KOPT-K1 (cell line): ENCODE measurements around the gene CNMD.
"Not testable (repeated sequence)": the region's sequence is repeated elsewhere in the genome, so short reads cannot be mapped to it uniquely, and the experiment has no call there.

Experiments
- H3K27ac ChIP-seq: fragments of 200-600 bp; sonication (generic); 2 replicates; pipeline ENCODE4 v1.5.1; 2016; ENCODE audit warnings: antibody characterized with exemption, mild to moderate bottlenecking, low read depth, low read length; ENCODE audit not compliant: poor library complexity, severe bottlenecking
- H3K36me3 ChIP-seq: fragments of 200-600 bp; sonication (generic); 2 replicates; pipeline ENCODE4 v1.5.1; 2017; ENCODE audit warnings: antibody characterized with exemption, mild to moderate bottlenecking, low read length, moderate library complexity; ENCODE audit not compliant: insufficient read depth
- H3K9me3 ChIP-seq: fragments of 200-600 bp; sonication (generic); 2 replicates; pipeline ENCODE4 v1.5.1; 2017; ENCODE audit warnings: antibody characterized with exemption, low read length, mild to moderate bottlenecking; ENCODE audit not compliant: insufficient read depth, poor library complexity, severe bottlenecking

Gene CNMD

DNA sequence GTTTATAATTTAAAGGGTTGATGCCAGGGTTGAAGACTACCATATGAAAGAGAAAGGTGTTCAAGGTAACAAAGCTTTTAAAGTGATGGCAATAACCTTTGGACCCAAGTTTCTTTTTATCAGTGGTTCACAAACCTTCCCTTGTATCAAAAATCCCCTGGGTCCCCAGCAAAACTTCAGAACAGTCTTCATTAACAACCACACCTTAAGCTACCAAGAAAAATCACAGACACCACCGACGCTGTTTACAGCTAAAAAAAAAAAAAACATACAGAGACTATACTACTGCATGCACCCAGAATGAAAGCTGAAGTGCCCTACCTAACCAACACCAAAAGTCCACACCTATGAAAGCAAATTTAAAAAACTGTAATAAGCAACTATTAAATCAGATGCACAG lies 13.4 kb downstream of the CNMD start:
- no peaks in the 10 kb centered on the region for H3K9me3 ChIP-seq
- no peak overlapping the region for H3K27ac ChIP-seq
- H3K36me3 ChIP-seq, result no peaks in the 10 kb centered on the region

GRCh38 chr13:52725302-52725701 lies 14.3 kb downstream of the CNMD start:
- no peak overlapping the region for H3K27ac ChIP-seq
- no peaks in the 10 kb centered on the region for H3K9me3 ChIP-seq
- no peaks in the 10 kb centered on the region for H3K36me3 ChIP-seq

DNA sequence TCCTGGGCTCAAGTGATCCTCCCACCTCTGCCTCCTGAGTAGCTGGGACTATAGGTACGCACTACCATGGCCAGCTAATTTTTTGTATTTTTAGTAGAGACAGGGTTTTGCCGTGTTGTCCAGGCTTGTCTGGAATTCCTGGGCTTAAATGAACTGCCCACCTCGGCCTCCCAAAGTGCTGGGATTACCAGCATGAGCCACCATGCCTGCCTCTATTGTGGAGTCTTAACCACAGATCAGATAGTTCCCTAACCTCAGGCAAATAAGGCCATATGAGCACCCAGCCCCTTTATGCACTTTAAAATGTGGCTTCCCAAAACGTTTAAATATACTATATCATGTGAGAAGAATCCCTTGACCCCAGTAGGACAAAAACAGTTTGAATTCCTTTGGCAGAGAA lies 16.4 kb downstream of the CNMD start:
- H3K27ac ChIP-seq, result no peak overlapping the region

GRCh38 chr13:52721356-52721755 lies 18.3 kb downstream of the CNMD start:
- not testable (repeated sequence) for H3K36me3 ChIP-seq, H3K9me3 ChIP-seq, H3K27ac ChIP-seq

More for the DNA sequence above, 16.4 kb downstream of the CNMD start:
- Histone ChIP-seq H3K9me3 (no peaks in the 10 kb centered on the region), H3K36me3 (no peaks in the 10 kb centered on the region)

DNA sequence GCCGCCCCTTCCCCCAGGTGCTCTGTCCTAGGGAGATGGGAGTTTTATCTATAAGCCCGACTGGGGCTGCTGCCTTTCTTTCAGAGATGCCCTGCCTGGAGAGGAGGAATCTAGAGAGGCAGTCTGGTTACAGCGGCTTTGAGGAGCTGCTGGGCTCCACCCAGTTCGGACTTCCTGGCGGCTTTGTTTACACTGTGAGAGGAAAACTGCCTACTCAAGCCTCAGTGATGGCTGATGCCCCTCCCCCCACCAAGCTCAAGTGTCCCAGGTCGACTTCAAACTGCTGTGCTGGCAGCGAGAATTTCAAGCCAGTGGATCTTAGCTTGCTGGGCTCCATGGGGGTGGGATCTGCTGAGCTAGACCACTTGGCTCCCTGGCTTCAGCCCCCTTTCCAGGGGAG lies 18.7 kb downstream of the CNMD start:
- H3K9me3 ChIP-seq, result not testable (repeated sequence)

DNA sequence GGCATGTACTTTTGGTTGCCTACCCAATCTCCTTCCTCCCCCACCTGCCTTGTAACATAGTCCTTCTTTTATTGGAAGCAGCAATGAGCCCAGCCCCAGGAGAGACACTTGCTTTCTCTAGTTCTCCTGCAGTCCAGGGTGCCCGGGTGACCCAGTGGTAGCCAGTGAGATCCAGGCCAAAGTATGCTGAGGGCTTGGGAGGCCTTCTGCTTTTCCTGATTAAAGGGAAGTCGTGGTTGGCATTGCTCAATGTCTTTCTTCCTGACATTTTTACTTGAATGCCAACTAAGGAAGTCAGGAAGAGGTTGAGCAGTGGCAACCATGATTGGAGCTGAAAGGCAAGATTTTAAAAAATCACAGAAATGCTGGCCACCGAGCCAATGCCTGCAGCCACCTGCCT lies 25.7 kb downstream of the CNMD start:
- Histone ChIP-seq H3K9me3 (no peaks in the 10 kb centered on the region), H3K36me3 (no peaks in the 10 kb centered on the region), H3K27ac (no peak overlapping the region)

More for the DNA sequence above, 18.7 kb downstream of the CNMD start:
- not testable (repeated sequence) for H3K27ac ChIP-seq, H3K36me3 ChIP-seq

DNA sequence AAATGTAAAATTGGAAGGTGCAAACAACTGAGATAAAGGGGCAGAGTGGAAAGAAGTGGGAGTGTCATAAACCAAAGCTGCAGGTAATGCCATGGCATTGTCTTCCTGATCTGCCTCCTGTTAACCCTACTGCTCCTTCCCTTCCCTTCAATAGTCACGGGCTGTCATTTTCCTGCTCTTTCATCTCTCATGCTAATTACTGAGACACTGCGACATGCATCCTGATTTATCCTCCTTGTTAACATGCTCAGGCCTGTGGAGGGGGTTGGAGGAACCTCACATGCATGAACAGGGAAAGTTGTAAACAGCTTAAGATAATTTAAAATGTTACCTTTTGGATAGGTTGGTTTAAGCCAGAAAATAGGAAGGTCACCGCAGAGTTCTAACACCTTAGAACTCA lies 27.2 kb downstream of the CNMD start:
- H3K36me3 ChIP-seq, result no peaks in the 10 kb centered on the region
- H3K27ac ChIP-seq, result no peak overlapping the region
- no peaks in the 10 kb centered on the region for H3K9me3 ChIP-seq

GRCh38 chr13:52711286-52711685 lies 28.3 kb downstream of the CNMD start:
- Histone ChIP-seq H3K36me3 (no peaks in the 10 kb centered on the region), H3K9me3 (no peaks in the 10 kb centered on the region), H3K27ac (no peak overlapping the region)

- H3K27ac ChIP-seq, H3K36me3 ChIP-seq: not testable (repeated sequence)
Observed at GRCh38 chr13:52708266-52708665, 31.4 kb downstream of the CNMD start.

DNA sequence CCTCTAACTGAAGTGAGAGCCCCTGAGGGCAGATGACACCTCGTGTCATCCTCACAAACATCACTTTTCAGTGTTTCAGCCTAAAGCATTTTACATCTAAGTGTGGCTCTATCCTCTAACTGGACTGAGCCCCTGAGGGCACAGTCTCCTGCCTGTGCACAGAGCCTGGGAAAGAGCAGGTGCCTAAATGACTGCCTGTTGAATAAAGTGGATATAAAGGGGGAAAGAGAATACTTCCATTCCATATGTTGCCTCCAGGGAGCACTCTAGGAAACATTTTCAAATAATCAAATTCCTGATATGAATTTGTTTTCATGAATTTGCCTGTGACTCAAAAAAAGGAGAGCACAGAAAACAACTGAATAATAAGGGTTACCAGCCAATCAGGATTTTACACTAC lies 32.2 kb downstream of the CNMD start:
- H3K36me3 ChIP-seq, result no peaks in the 10 kb centered on the region

More at GRCh38 chr13:52708266-52708665, 31.4 kb downstream of the CNMD start:
- H3K9me3 ChIP-seq, result not testable (repeated sequence)

GRCh38 chr13:52706081-52706480 lies 33.5 kb downstream of the CNMD start:
- H3K27ac ChIP-seq, result no peak overlapping the region
- no peaks in the 10 kb centered on the region for H3K36me3 ChIP-seq
- H3K9me3 ChIP-seq, result no peaks in the 10 kb centered on the region

More for the DNA sequence above, 32.2 kb downstream of the CNMD start:
- Histone ChIP-seq H3K9me3 (no peaks in the 10 kb centered on the region), H3K27ac (no peak overlapping the region)

- H3K27ac ChIP-seq, result no peak overlapping the region
- H3K36me3 ChIP-seq, result peaks cover 3% of the 10 kb centered on the region; the same call in 1 of the 2 replicates
Observed at GRCh38 chr13:52703482-52703881, 36.1 kb downstream of the CNMD start.

DNA sequence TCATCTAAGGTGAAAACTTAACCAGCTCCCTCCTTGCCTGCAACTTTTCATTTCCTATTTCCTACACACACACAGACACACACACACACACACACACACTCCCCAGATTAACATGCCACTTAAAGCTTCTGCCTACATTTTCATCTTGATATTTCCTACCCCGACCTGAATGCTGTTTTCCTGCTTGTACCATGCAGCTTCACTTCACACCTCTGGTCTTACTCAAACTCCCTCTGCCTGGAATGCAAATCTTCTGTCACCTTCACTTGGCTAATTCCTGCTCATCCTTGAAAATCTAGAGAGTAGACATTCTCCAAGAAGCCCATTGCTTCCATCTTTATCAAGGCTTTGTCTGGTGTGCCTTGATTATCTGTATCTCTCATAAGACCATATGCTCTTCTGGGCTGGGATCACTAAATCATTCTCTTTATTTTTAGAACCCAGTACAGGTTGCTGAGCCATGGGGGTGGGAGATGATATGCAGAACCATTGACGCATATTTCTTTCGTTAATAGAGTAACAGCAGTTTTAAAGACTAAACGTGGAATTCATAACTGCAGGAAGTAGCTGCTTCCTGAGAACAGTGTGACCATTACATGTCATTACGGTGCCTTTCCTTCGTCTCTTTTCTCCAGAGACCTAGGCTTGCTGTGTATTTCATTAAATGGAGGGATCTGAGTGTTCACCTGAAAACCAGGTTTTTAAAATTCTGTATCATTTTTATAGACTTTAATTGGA lies 37.7 kb downstream of the CNMD start:
- Histone ChIP-seq H3K36me3 (peaks cover 9% of the 10 kb centered on the region; the same call in 1 of the 2 replicates), H3K9me3 (no peaks in the 10 kb centered on the region), H3K27ac (no peak overlapping the region)

More at GRCh38 chr13:52703482-52703881, 36.1 kb downstream of the CNMD start:
- H3K9me3 ChIP-seq, result no peaks in the 10 kb centered on the region

DNA sequence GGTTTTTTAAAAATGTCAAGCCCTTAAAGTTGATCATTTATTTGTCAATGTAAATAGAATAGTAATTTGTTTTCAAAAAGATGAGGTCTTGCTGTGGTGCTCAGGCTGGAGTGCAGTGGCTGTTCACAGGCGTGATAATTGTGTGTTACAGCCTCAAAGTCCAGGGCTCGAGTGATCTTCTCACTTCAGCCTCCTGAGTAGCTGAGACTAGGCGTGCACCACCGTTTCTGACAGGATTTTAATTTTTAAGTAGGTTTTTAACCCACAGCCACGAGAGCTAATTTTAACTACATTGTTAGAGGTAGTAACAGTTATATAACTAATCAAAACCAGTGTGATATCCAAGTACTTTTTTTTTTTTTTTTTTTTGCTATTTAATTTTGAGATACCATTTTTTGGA lies 43.1 kb downstream of the CNMD start:
- no peak overlapping the region for H3K27ac ChIP-seq
- H3K36me3 ChIP-seq, result peaks cover 9% of the 10 kb centered on the region; the same call in 1 of the 2 replicates
- no peaks in the 10 kb centered on the region for H3K9me3 ChIP-seq

DNA sequence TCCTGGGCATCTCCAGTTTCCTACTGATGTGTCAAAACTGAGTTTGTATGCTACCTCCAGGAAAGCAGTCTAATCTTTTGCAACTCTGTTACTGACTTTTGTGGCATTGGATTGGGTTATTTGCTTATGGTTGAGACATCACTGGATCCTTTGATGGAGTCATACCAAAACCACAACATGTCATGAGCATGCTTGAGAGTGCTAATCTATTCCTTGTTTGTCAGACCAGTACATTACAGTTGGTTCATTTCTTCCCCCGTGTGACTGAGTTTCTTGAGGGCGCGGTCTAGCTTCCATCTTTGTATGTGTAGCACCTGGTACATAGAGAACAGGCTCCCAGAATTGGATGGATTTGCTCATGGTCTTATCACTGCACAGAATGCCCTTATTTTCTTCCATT lies 43.8 kb downstream of the CNMD start:
- H3K27ac ChIP-seq, result no peak overlapping the region
- peaks cover 9% of the 10 kb centered on the region; the same call in 1 of the 2 replicates for H3K36me3 ChIP-seq
- H3K9me3 ChIP-seq, result no peaks in the 10 kb centered on the region

DNA sequence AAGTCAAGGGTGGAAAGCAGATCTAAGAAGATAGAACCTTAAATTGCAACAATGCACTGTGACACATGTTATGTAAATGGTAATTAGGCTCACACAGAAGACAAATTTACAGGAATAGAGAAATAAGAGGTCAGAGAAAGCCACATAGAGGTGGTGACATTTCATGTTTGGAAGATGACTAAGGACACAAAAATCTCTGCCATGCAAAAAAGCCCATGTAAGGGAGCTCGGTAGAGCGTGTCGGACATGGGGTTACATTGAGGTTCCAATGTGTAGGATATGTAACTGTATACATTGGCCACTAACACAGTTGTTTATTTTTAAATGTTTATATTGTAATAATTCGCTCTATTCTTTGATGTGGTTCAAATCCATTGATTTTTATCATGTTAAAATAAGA lies 53.2 kb downstream of the CNMD start:
- H3K27ac ChIP-seq, result no peak overlapping the region
- peaks cover 73% of the 10 kb centered on the region for H3K36me3 ChIP-seq
- H3K9me3 ChIP-seq, result no peaks in the 10 kb centered on the region
